Hepatocyte (in vitro differentiated cells): ENCODE results near the gene PMEPA1. TPM values are rescaled to one million over a fixed set of nuclear protein-coding genes. Genes with fewer than 3 reads are reported as not detected.

Source experiments
- DNase-seq: peaks from one replicate; pipeline ENCODE4 v3.0.0-alpha.2; 2016; ENCODE audit warnings: low spot score
- H2AFZ ChIP-seq: fragments of 200-600 bp; sonication (generic); 2 replicates; pipeline ENCODE4 v1.6.0; 2016; ENCODE audit warnings: antibody characterized with exemption, mild to moderate bottlenecking
- H3K27ac ChIP-seq: fragments of 200-600 bp; sonication (generic); 2 replicates; pipeline ENCODE4 v1.5.1; 2016; ENCODE audit warnings: mild to moderate bottlenecking
- H3K27me3 ChIP-seq: fragments of 200-600 bp; sonication (generic); 2 replicates; pipeline ENCODE4 v1.6.1; 2016
- H3K36me3 ChIP-seq: fragments of 200-600 bp; sonication (generic); replicated peaks from 2 replicates; pipeline ENCODE4 v1.5.1; 2016; ENCODE audit warnings: low read depth; ENCODE audit not compliant: insufficient read depth
- H3K4me1 ChIP-seq: fragments of 200-600 bp; sonication (generic); 2 replicates; pipeline ENCODE4 v1.5.1; 2016; ENCODE audit warnings: mild to moderate bottlenecking, moderate library complexity; ENCODE audit not compliant: insufficient read depth
- H3K4me2 ChIP-seq: fragments of 200-600 bp; sonication (generic); 2 replicates; pipeline ENCODE4 v1.6.0; 2016
- H3K4me3 ChIP-seq: fragments of 200-600 bp; sonication (generic); 2 replicates; pipeline ENCODE4 v1.5.1; 2016; ENCODE audit warnings: mild to moderate bottlenecking
- H3K79me2 ChIP-seq: fragments of 200-600 bp; sonication (generic); 2 replicates; pipeline ENCODE4 v1.6.0; 2017; ENCODE audit warnings: mild to moderate bottlenecking
- H3K9me2 ChIP-seq: fragments of 200-600 bp; sonication (generic); replicated peaks from 2 replicates; pipeline ENCODE4 v1.6.0; 2017; ENCODE audit warnings: mild to moderate bottlenecking; ENCODE audit not compliant: insufficient read depth
- H3K9me3 ChIP-seq: fragments of 200-600 bp; sonication (generic); 2 replicates; pipeline ENCODE4 v1.5.1; 2016; ENCODE audit warnings: low read depth, mild to moderate bottlenecking
- H4K20me1 ChIP-seq: fragments of 200-600 bp; sonication (generic); 2 replicates; pipeline ENCODE4 v1.6.0; 2016; ENCODE audit warnings: mild to moderate bottlenecking; ENCODE audit not compliant: insufficient read depth, poor library complexity, severe bottlenecking
- EZH2 ChIP-seq: fragments of 200-600 bp; sonication (generic); IDR thresholded peaks from 2 replicates; pipeline ENCODE4 v1.6.1; 2016; ENCODE audit warnings: antibody characterized with exemption, mild to moderate bottlenecking, borderline replicate concordance
- EZH2phosphoT487 ChIP-seq: fragments of 200-600 bp; sonication (generic); IDR thresholded peaks from one replicate; pipeline ENCODE4 v1.6.1; 2018; ENCODE audit warnings: antibody characterized with exemption, mild to moderate bottlenecking, low read depth, moderate library complexity; ENCODE audit not compliant: unreplicated experiment, severe bottlenecking
- WGBS: methylation state at CpG from one replicate; pipeline ENCODE4 v1.1.6; 2016; ENCODE audit warnings: low lambda C conversion rate; ENCODE audit errors: missing lambda C conversion rate; 5-methylcytosine and 5-hydroxymethylcytosine counted together
- polyA plus RNA-seq: library from polyadenylated mRNA; unstranded; fragments of >200 nt; fragmentation: Nextera tagmentation; extraction: Ambion mirVana; gene quantifications from 2 replicates; pipeline ENCODE4 v1.2.1, GENCODE V29; 2016
- total RNA-seq: library from RNA; depleted of rRNA; stranded (reverse); fragments of >200 nt; gene quantifications from 2 replicates; pipeline ENCODE4 v1.2.3, GENCODE V29; 2014
- TF ChIP-seq, protein P1 (sequence below): fragments of 200-600 bp; sonication (generic); IDR thresholded peaks from 2 replicates; pipeline ENCODE4 v1.5.1; 2016; ENCODE audit warnings: antibody characterized with exemption, mild to moderate bottlenecking; ENCODE audit not compliant: poor library complexity

Gene PMEPA1
- total and polyA plus RNA-seq, 2 experiments from 2014 or later: 6.8 to 40.3 TPM

DNA sequence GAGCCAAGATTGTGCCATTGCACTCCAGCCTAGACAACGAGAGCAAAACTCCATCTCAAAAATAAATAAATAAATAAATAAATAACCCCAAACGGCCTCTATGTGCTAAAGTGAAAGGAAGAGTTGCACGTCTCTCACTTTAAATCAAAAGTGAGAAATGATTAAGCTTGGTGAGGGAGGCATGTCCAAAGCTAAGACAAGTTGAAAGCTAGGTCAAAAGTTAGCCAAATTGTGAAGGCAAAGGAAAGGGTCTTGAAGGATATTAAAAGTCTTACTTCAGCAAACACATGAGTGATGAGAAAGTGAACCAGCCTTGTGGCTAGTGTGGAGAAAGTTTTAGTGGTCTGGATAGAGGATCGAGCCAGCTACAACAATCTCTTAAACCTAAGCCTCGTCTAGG is 103.9 kb downstream of the PMEPA1 start:
- no peaks in the 10 kb centered on the region for H3K79me2 ChIP-seq
- H2AFZ ChIP-seq: no peak overlapping the region
- H3K4me3 ChIP-seq: no peak overlapping the region
- no peaks in the 10 kb centered on the region for H3K36me3 ChIP-seq
- 83% methylated on average over 5 of the region's 5 CpGs for WGBS
- H3K9me2 ChIP-seq: no peaks in the 10 kb centered on the region
- H3K27ac ChIP-seq: no peak overlapping the region
- no peaks in the 10 kb centered on the region for H4K20me1 ChIP-seq
- H3K4me2 ChIP-seq: no peak overlapping the region
- H3K27me3 ChIP-seq: peaks cover 6% of the 10 kb centered on the region
- no peaks in the 10 kb centered on the region for H3K9me3 ChIP-seq
- TF ChIP-seq EZH2phosphoT487 (no peak), EZH2 (no peak)
- TF ChIP-seq, protein P1, sequence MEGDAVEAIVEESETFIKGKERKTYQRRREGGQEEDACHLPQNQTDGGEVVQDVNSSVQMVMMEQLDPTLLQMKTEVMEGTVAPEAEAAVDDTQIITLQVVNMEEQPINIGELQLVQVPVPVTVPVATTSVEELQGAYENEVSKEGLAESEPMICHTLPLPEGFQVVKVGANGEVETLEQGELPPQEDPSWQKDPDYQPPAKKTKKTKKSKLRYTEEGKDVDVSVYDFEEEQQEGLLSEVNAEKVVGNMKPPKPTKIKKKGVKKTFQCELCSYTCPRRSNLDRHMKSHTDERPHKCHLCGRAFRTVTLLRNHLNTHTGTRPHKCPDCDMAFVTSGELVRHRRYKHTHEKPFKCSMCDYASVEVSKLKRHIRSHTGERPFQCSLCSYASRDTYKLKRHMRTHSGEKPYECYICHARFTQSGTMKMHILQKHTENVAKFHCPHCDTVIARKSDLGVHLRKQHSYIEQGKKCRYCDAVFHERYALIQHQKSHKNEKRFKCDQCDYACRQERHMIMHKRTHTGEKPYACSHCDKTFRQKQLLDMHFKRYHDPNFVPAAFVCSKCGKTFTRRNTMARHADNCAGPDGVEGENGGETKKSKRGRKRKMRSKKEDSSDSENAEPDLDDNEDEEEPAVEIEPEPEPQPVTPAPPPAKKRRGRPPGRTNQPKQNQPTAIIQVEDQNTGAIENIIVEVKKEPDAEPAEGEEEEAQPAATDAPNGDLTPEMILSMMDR: no peak
- H3K4me1 ChIP-seq: no peaks in the 10 kb centered on the region
- no peak for DNase-seq

DNA sequence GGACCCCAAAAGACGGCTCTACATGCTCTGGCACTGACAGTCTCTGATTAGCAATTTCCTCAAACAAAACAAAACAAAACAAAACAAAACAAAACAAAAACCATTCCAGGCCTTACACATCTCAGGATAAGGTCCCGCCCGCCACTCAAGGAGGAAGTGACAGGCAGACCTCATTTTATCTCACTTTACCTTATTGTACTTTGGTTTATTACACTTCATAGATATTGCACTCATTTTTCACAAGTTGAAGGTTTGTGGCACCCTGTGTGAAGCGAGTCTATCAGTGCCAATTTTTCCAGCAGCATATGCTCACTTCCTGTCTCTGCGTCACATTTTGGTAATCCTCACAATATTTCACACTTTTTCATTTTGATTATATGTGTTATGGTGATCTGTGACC is 104.8 kb downstream of the PMEPA1 start:
- Histone ChIP-seq H3K9me3 (no peaks in the 10 kb centered on the region), H3K79me2 (no peaks in the 10 kb centered on the region), H3K4me1 (no peaks in the 10 kb centered on the region), H3K36me3 (no peaks in the 10 kb centered on the region), H4K20me1 (no peaks in the 10 kb centered on the region), H3K4me3 (no peak overlapping the region), H3K9me2 (no peaks in the 10 kb centered on the region), H3K4me2 (no peak overlapping the region), H3K27ac (peak overlapping the region; percentile 38), H3K27me3 (peaks cover 6% of the 10 kb centered on the region), H2AFZ (no peak overlapping the region)
- no peak for DNase-seq
- TF ChIP-seq, protein P1: no peak
- no peak for TF ChIP-seq EZH2
- no peak for TF ChIP-seq EZH2phosphoT487
- 75% methylated on average over 5 of the region's 5 CpGs for WGBS

DNA sequence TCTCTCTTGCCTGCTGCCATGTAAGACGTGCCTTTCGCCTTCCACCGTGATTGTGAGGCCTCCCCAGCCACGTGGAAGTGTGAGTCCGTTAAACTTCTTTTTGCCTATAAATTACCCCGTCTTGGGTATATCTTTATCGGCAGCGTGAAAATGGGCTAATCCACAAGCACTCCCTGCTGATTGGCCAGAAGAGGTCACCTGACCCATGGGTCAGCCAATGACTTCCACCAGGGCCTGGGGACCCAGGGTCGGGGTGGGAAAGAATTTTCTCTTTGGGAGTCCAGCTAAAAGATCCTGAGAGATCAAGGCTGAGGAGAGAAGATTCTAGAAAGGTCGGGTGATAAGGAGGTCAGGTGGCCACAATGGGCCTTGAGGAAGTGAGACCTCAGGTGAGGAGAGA is 106.7 kb downstream of the PMEPA1 start:
- WGBS: 89% methylated on average over 10 of the region's 10 CpGs
- no peak overlapping the region for H3K27ac ChIP-seq
- H3K27me3 ChIP-seq: peaks cover 6% of the 10 kb centered on the region
- TF ChIP-seq, protein P1: no peak
- TF ChIP-seq EZH2phosphoT487 (no peak), EZH2 (no peak)
- no peaks in the 10 kb centered on the region for H3K4me1 ChIP-seq
- H3K9me3 ChIP-seq: no peaks in the 10 kb centered on the region
- no peaks in the 10 kb centered on the region for H3K79me2 ChIP-seq
- H3K9me2 ChIP-seq: no peaks in the 10 kb centered on the region
- no peaks in the 10 kb centered on the region for H3K36me3 ChIP-seq
- DNase-seq: no peak
- no peak overlapping the region for H2AFZ ChIP-seq
- no peak overlapping the region for H3K4me3 ChIP-seq
- H3K4me2 ChIP-seq: no peak overlapping the region
- no peaks in the 10 kb centered on the region for H4K20me1 ChIP-seq

DNA sequence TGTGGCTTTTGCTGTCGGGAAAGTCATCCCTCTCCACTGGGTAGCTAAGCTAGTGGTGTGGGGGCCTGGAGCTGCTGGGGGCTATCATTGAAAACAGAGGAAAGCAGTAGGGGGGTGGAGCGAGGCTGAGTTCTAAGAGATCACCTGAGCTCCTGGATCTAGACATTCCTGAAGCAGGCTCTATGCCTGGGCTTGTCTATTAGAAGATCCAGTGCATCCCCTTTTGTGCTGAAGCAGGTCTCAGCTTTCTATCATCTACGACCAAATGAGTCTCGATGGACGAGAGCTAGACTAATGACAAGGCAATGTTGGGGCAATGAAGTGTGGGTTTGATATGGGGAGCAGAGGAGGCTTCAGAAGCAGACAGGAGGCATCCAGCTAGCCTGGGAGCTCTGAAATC is 108.1 kb downstream of the PMEPA1 start:
- H4K20me1 ChIP-seq: no peaks in the 10 kb centered on the region
- 65% methylated on average over 5 of the region's 5 CpGs for WGBS

More for the DNA sequence above, 108.1 kb downstream of the PMEPA1 start:
- Histone ChIP-seq H3K36me3 (no peaks in the 10 kb centered on the region), H3K4me2 (no peak overlapping the region), H3K4me1 (no peaks in the 10 kb centered on the region), H3K79me2 (no peaks in the 10 kb centered on the region), H3K9me2 (no peaks in the 10 kb centered on the region), H3K27ac (no peak overlapping the region), H3K4me3 (no peak overlapping the region), H3K9me3 (no peaks in the 10 kb centered on the region), H3K27me3 (no peaks in the 10 kb centered on the region), H2AFZ (no peak overlapping the region)
- TF ChIP-seq, protein P1: no peak
- no peak for TF ChIP-seq EZH2
- no peak for TF ChIP-seq EZH2phosphoT487
- DNase-seq: no peak
